ENCODE data around the gene SLC28A3. TPM values are rescaled to one million over a fixed set of nuclear protein-coding genes. Genes with fewer than 3 reads are reported as not detected.

Gene SLC28A3
- total RNA-seq, 2 experiments from 2014 or later: 0.04 to 0.07 TPM

DNA sequence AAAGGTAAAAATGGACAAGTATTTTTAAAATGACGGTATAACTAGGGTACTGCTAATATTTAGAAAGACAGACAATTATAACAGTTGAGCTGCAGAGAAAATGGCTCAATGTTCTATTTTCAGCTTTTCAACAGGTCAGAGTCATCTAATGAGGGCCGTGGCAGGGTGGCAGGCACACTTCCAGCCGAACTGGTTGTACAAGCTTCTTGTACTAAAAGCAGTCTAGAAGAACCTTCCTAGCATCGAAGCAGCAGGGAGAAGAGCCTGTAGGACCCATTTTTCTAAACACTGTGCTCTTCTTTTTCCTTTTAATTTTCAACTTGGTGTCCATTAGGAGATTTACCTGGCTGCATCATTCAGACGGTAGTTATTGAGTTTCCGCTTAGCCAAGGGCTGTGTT lies 85.6 kb downstream of the SLC28A3 start:
- Mint-ChIP-seq H3K9me3 (no peaks in the 10 kb centered on the region), H3K27ac (no peak overlapping the region), H3K4me3 (no peak overlapping the region), H3K27me3 (peaks cover 22% of the 10 kb centered on the region), H3K36me3 (ENCODE audit: low read depth) (no peaks in the 10 kb centered on the region), H3K4me1 (no peaks in the 10 kb centered on the region)
- DNase-seq: no peak
- ChIA-PET CTCF (interaction anchor here (0.6 to 1.3 kb wide), 4 partner anchors 17 to 48 kb away, joined by 3 read pairs; no protein-coding TSS in a partner anchor), POLR2A (no interaction called here)

- POLR2A ChIA-PET: no interaction called here
- no peak for DNase-seq
Measured at GRCh38 chr9:84251921-84252320, 88.6 kb downstream of the SLC28A3 start.

DNA sequence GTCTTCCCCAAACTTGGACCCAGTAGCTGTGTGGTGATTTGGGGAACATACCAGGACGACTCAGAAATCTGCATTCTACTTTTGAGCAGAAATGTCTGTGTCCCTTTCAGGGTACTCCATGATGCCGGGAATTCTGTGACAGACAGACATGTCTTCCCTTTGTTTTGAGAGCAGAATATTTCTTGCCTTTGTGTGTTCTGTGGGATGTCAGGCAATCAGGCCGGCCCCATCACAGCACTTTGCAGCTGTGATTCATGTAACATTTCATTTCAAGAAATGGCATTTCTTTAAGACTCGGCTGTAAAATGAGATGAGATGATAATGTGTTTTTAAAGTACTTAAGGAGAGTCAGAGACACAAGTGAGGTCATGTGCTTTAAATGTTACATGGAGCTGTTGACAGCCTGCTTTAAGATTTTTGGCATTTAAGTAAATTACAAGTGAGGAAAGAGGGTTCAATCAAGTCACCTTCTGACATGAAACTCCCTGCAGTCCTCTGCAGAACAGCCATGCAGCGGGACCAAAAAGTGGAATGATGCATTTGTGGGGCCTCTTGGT lies 98.7 kb downstream of the SLC28A3 start:
- CTCF ChIA-PET: no interaction called here
- H3K4me3 Mint-ChIP-seq: no peak overlapping the region

More at GRCh38 chr9:84251921-84252320, 88.6 kb downstream of the SLC28A3 start:
- no peak overlapping the region for H3K27ac Mint-ChIP-seq
- peaks cover 4% of the 10 kb centered on the region for H3K9me3 Mint-ChIP-seq
- CTCF ChIA-PET: interaction anchor here (2.6 kb wide), 1 partner anchor 9 kb away, joined by 11 read pairs; no protein-coding TSS in a partner anchor
- H3K27me3 Mint-ChIP-seq: peaks cover 19% of the 10 kb centered on the region
- no peak overlapping the region for H3K4me3 Mint-ChIP-seq
- no peaks in the 10 kb centered on the region for H3K4me1 Mint-ChIP-seq
- H3K36me3 Mint-ChIP-seq (ENCODE audit: low read depth): no peaks in the 10 kb centered on the region

DNA sequence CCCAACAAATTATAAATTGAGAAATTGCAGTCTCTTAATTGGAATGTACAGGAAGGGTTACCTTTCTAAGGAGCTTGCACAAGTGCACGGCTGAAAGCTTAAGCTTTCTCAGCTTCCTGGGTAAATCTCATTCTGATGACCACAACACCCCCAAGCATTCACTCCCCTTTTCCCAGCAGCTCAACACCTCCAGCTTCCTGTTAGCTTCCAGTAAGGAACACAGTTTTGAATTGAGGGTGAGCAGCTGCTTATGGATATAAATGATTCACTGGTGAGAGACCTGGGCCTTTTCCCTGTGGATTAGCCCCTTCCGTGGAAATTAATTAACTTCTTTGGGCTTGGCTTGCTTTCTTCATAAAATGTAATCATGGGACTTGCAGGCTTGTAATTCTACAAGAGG lies 101.2 kb downstream of the SLC28A3 start:
- H3K9me3 Mint-ChIP-seq: peaks cover 11% of the 10 kb centered on the region
- ChIA-PET POLR2A (no interaction called here), CTCF (interaction anchor here (0.5 to 1.3 kb wide), 3 partner anchors 102 to 643 kb away, joined by 3 to 4 read pairs (median 3); no protein-coding TSS in a partner anchor)
- no peak overlapping the region for H3K27ac Mint-ChIP-seq
- no peak for DNase-seq
- H3K27me3 Mint-ChIP-seq: peaks cover 5% of the 10 kb centered on the region
- no peaks in the 10 kb centered on the region for H3K4me1 Mint-ChIP-seq
- no peak overlapping the region for H3K4me3 Mint-ChIP-seq
- no peaks in the 10 kb centered on the region for H3K36me3 Mint-ChIP-seq (ENCODE audit: low read depth)

More for the DNA sequence above, 98.7 kb downstream of the SLC28A3 start:
- H3K27ac Mint-ChIP-seq: no peak overlapping the region
- DNase-seq: no peak
- H3K36me3 Mint-ChIP-seq (ENCODE audit: low read depth): no peaks in the 10 kb centered on the region
- POLR2A ChIA-PET: no interaction called here
- H3K27me3 Mint-ChIP-seq: peaks cover 4% of the 10 kb centered on the region
- no peaks in the 10 kb centered on the region for H3K4me1 Mint-ChIP-seq
- peaks cover 8% of the 10 kb centered on the region for H3K9me3 Mint-ChIP-seq

- Mint-ChIP-seq H3K36me3 (ENCODE audit: low read depth) (no peaks in the 10 kb centered on the region), H3K27ac (no peak overlapping the region), H3K27me3 (peaks cover 3% of the 10 kb centered on the region), H3K9me3 (peaks cover 11% of the 10 kb centered on the region), H3K4me1 (no peaks in the 10 kb centered on the region), H3K4me3 (no peak overlapping the region)
- POLR2A ChIA-PET: no interaction called here
- CTCF ChIA-PET: interaction anchor here (0.6 to 1.4 kb wide), 3 partner anchors 16 to 146 kb away, joined by 3 to 4 read pairs (median 3); no protein-coding TSS in a partner anchor
- DNase-seq: no peak
Measured at GRCh38 chr9:84238652-84239051, 101.9 kb downstream of the SLC28A3 start.

GRCh38 chr9:84235511-84235910 lies 105.0 kb downstream of the SLC28A3 start:
- Mint-ChIP-seq H3K4me1 (no peaks in the 10 kb centered on the region), H3K9me3 (peaks cover 11% of the 10 kb centered on the region), H3K27ac (no peak overlapping the region), H3K4me3 (no peak overlapping the region), H3K36me3 (ENCODE audit: low read depth) (no peaks in the 10 kb centered on the region), H3K27me3 (peaks cover 2% of the 10 kb centered on the region)
- ChIA-PET POLR2A (no interaction called here), CTCF (no interaction called here)
- DNase-seq: no peak

GRCh38 chr9:84230355-84231145 lies 110.0 kb downstream of the SLC28A3 start:
- H3K4me1 Mint-ChIP-seq: no peaks in the 10 kb centered on the region
- no peaks in the 10 kb centered on the region for H3K36me3 Mint-ChIP-seq (ENCODE audit: low read depth)
- CTCF ChIA-PET: interaction anchor here (0.8 kb wide), 1 partner anchor 293 kb away, joined by 4 read pairs; no protein-coding TSS in a partner anchor
- peaks cover 7% of the 10 kb centered on the region for H3K27me3 Mint-ChIP-seq
- no peak for DNase-seq
- H3K4me3 Mint-ChIP-seq: no peak overlapping the region
- H3K27ac Mint-ChIP-seq: no peak overlapping the region
- H3K9me3 Mint-ChIP-seq: no peaks in the 10 kb centered on the region
- POLR2A ChIA-PET: interaction anchor here (0.6 kb wide), 1 partner anchor 250 kb away, joined by 3 read pairs; the partner anchor contains the start of gene HNRNPK

- Mint-ChIP-seq H3K36me3 (ENCODE audit: low read depth) (no peaks in the 10 kb centered on the region), H3K9me3 (no peaks in the 10 kb centered on the region), H3K4me1 (no peaks in the 10 kb centered on the region), H3K4me3 (no peak overlapping the region), H3K27ac (no peak overlapping the region), H3K27me3 (peaks cover 4% of the 10 kb centered on the region)
- ChIA-PET POLR2A (interaction anchor here (0.5 kb wide), 1 partner anchor 189 kb away, joined by 3 read pairs; no protein-coding TSS in a partner anchor), CTCF (interaction anchor here (1.4 kb wide), 1 partner anchor 31 kb away, joined by 3 read pairs; no protein-coding TSS in a partner anchor)
- DNase-seq: no peak
Measured at GRCh38 chr9:84229191-84229590, 111.4 kb downstream of the SLC28A3 start.

GRCh38 chr9:84228130-84228720 lies 112.3 kb downstream of the SLC28A3 start:
- no peak overlapping the region for H3K4me3 Mint-ChIP-seq
- ChIA-PET POLR2A (no interaction called here), CTCF (interaction anchor here (1.4 kb wide), 1 partner anchor 32 kb away, joined by 3 read pairs; no protein-coding TSS in a partner anchor)
- no peaks in the 10 kb centered on the region for H3K4me1 Mint-ChIP-seq
- peaks cover 4% of the 10 kb centered on the region for H3K27me3 Mint-ChIP-seq
- no peak overlapping the region for H3K27ac Mint-ChIP-seq
- no peak for DNase-seq
- no peaks in the 10 kb centered on the region for H3K9me3 Mint-ChIP-seq
- H3K36me3 Mint-ChIP-seq (ENCODE audit: low read depth): no peaks in the 10 kb centered on the region

DNA sequence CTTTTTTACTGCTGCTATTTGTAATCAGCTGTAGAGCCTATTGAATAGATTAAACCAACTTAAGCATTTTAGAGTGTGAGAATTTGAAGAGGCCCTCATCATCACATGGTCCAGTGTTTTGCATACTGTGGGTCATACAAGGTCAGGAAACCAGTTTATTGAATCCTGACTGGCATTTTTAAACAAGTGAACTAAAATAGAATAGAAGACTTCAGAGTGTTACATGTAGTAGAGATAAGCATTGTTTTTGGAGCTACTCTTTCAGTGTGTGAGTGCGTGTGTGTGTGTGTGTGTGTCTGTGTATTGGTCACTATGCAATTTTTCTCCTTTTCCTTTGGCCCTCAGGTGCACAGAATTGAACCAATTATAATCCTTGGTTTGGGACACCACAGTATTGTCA lies 114.4 kb downstream of the SLC28A3 start:
- H3K27me3 Mint-ChIP-seq: peaks cover 6% of the 10 kb centered on the region
- ChIA-PET POLR2A (no interaction called here), CTCF (interaction anchor here (0.9 kb wide), 1 partner anchor 10 kb away, joined by 3 read pairs; no protein-coding TSS in a partner anchor)
- H3K4me1 Mint-ChIP-seq: no peaks in the 10 kb centered on the region
- H3K9me3 Mint-ChIP-seq: no peaks in the 10 kb centered on the region
- H3K27ac Mint-ChIP-seq: no peak overlapping the region
- no peaks in the 10 kb centered on the region for H3K36me3 Mint-ChIP-seq (ENCODE audit: low read depth)
- no peak for DNase-seq
- no peak overlapping the region for H3K4me3 Mint-ChIP-seq
